NCI-H1930 (cell line): Measurements from ENCODE around the gene SOX6.

Experiments
- DNase-seq, 2 experiments: peaks; one replicate each; lab custom pipeline; 2025; lab: John Stamatoyannopoulos, UW

SOX6 gene

DNA sequence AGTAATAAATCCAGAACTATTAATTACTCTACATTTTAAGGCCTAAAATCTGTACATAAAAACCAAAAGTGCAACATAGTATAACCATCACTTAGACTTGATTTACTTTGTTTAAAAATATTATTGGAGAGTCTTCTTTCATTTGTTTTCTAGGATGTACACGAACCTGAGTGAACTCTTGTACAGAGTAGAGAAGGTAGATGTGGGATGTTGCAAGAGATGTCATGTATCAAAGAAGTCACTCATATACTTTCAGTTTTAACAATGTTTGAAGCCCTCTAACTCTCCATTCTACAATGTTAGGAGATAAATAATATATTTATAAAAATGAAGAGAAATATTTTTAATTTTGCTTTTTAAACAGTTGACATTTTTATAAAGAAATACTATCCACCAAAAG lies 38.6 kb downstream of the SOX6 start:
- no peak for DNase-seq

DNA sequence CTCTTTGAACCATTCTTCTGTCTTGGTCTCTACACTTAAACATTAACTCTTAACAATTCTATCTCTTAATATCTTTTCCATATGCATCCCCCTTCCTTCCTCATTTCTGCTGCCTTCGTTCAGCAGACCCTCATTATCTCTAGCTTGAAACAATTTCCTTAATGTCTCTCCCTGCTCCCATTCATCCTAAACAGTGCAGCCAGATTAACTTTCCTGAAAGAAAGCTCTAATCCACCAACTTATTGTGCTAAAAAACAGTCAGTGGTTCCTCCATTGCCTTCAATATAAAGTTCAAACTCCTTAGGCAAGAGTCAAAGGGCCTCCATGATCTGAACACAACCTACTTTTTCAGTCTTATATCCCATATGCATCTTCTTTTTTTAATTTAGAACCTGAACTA lies 42.5 kb downstream of the SOX6 start:
- DNase-seq, result no peak

DNA sequence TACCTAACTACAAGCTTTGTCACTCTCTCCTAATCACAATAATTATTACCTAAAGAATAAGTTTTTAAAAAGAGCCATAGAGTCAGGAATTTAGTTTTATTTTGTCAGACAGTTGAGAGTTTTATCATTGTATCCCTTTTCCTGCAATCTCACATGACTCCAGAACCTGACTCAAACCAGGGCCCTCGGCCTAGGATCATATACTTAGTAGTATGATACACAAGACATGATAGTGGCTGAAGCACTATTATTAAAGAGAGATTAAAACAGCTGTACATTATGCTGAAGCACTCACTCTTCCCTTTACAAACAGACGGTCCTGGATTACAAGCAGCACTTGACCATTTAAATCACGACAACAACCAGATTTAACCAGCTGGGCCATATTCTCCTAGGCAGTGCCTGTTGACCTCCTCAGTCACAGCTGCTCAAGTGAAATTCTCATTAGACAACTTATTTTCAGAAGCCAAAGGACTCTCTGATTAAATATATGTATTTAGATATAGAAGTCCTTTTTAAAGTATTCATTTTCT lies 44.0 kb downstream of the SOX6 start:
- no peak for DNase-seq

GRCh38 chr11:16311831-16312230 lies 44.5 kb downstream of the SOX6 start:
- DNase-seq, result no peak

DNA sequence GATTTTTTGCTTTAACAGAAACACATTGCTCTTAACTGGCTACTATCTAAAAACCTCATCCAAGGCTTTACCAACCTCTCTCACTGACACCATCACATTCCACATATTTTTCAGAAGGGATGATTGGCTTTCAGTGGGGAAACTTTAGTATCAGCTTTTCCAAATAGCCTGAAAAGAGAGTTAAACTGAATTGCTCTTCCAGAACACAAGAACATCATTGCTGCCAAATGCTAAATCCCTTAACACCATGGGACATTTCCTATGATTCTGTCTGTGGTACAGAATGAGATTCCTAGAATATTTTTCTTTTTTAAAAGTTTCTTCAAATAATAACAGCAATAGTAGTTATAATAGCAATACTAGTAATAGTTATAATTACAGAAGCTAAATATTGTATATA lies 45.4 kb downstream of the SOX6 start:
- no peak for DNase-seq

- no peak for DNase-seq
These were observed 47.1 kb downstream of the SOX6 start for GRCh38 chr11:16309226-16309625.

- DNase-seq, result no peak
These were observed 54.9 kb downstream of the SOX6 start for GRCh38 chr11:16301462-16301861.

GRCh38 chr11:16299884-16300782 lies 56.2 kb downstream of the SOX6 start:
- no peak for DNase-seq

DNA sequence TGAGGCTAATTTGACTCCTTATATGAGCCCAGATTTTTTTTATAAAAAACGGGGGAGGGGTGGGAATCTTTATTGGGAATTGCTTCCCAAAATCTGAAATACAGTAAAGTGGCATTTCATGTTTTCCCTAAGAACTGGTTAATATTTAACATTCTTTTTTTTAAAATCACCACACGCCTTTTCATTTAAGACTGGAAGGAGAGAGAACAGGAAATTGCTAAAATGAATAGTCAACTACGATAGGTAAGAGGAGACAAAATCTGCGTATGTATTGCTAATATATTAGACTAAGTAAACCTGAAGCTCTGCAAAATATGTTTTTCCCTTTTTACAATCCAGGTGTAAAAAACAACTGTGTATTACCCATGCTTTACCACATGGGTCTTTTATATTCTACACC lies 57.0 kb downstream of the SOX6 start:
- DNase-seq, result no peak

- no peak for DNase-seq
These were observed 59.0 kb downstream of the SOX6 start for GRCh38 chr11:16297332-16297731.

- DNase-seq, result no peak
These were observed 60.1 kb downstream of the SOX6 start for GRCh38 chr11:16296273-16296672.

GRCh38 chr11:16295592-16295991 lies 60.8 kb downstream of the SOX6 start:
- DNase-seq, result no peak

DNA sequence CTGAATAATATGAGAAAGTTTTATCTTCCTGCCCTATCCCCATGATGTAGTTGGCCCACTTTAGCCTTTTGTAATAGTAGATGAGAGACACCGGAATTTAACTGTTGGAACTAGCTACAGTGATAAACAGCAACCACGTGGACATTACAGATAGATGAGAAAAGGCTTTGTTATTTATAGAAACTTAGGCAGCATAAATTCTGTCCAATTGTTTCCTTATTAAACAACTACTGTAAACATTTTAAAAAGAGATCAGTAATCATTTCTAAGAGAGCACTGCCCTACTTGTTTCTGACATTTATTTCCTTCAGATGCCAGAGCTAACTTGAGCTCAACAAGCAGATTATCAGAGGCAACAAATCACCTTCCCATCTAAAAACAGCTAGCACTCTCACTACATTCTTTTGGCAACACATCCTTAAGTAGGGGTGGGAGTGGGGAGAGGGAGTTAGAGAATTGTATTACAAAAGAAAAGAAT lies 63.1 kb downstream of the SOX6 start:
- DNase-seq, result no peak

- no peak for DNase-seq
These were observed 64.0 kb downstream of the SOX6 start for GRCh38 chr11:16292167-16292859.

DNA sequence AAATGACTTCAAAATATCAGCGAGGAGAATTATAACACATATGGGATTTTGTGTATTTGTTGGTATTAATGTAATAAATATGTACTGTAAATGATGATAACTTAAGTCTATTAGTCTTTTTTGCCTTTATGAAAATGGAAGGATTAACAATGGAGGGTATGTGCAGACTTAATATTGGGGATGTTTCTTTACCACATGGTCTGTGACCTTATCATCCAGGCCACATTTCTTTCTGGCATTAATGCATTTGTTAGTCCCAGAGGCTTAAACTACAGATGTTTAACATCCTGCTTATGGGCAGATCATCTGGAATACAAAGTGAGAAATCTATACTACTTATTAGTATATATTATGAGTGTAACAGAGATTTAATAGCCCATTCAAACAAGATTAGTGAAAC lies 64.6 kb downstream of the SOX6 start:
- DNase-seq, result no peak

DNA sequence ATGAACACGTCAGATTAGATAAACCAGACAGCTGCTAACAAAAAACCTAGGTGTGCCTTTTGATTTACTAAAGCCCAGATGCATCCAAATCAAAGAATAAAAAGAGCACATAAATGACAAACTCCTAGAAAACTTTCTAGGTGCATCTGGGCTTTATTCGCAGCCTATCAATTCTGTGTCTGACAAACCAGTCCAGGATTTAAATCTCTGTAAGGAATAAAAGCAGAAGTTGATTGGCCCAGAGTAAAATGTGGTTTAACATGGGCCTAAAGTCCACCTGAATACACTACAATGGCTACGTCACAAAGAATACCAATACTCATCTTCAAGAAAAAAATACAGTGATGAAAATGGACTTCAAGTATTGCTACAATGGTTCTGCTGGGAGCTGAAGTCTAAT lies 66.8 kb downstream of the SOX6 start:
- no peak for DNase-seq

GRCh38 chr11:16287630-16288280 lies 68.6 kb downstream of the SOX6 start:
- no peak for DNase-seq

DNA sequence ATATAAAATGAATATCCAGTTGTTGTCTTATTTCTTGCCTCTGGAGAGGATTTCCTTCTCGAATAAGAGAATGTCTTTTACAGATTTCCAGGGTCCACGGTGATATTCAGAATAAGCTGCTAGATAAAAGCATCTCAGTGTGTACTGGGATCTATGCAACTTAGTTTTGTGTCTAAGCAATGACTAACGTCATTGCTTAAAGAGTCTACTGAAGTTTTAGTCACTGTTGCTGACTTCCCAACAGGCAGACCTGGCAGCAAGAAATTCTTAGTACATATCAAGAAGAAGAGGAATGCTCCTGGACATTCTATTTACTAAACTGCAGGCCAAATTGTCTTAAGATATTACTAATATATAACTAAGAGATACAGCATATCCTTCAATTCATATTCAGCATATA lies 70.3 kb downstream of the SOX6 start:
- no peak for DNase-seq

DNA sequence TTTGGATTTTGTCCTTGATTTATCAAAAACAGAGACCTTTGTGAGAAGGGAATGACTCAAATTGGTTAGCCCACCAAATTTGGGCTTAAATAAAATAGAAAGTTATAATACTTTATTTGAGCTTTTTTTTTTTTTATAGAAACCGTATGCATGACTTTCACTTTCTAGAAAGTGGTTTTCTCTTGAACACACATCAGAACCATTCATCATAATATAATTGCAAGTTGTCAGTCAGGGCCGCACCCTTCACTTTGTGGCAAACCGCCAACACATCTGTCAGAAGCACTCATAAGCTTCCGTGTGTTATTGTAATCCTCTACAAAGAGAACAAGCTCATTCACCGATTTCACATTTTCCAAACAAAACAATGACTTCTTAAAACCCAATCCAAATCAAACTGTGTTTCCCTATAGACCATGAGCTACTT lies 76.1 kb downstream of the SOX6 start:
- DNase-seq, result no peak

DNA sequence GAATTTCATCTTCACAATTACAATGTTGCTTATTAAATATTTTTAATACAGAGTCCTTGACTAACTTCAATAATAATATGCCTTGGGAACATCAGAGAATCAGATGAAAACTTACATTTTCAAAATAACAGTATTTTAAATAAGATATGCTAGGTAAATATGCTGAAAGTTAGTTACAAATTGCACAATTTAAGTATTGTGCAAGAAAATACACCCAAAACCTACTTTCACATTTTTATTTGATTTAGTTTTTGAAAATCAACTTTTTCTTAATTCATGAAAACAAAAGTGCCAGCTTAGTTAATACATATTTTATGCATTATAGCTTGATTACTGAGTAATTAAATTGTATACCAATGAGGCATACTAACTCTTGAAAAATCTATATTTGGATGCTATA lies 76.8 kb downstream of the SOX6 start:
- DNase-seq, result no peak

DNA sequence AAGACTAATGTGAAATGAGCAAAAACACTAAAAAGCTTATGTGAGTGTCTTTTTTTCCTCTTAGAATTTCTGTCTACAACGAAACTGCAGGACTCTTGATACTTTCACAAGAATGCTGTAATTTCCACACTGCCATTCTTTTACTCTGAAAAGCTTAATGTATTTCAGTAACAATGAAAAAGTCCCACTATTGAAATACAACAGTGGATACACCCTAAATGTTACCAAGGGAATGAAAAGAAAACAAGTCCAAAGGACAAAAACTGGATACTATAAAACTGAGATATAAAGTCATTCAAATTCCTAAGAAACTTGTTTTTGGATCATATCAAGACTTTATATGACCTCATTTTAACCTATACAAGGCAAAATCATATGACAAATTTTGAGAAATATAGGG lies 77.4 kb downstream of the SOX6 start:
- no peak for DNase-seq

DNA sequence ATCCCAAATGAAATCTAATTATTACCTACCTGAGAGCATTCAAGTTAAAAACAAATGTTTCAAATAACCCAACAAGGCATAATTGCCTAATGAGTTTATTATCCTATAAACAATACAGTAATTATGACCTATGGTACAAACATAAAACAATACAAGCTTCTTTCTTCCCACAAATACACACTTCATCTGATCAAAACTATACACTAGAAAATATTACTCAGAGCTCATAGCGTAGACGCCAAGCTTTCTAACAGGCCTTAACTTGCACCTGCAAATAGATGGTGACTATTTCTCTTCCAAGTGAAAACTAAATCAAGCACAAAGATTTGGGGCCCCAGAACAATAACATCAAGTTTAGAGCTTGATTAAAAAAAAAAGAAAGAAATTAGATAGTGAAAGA lies 78.1 kb downstream of the SOX6 start:
- DNase-seq, result no peak

DNA sequence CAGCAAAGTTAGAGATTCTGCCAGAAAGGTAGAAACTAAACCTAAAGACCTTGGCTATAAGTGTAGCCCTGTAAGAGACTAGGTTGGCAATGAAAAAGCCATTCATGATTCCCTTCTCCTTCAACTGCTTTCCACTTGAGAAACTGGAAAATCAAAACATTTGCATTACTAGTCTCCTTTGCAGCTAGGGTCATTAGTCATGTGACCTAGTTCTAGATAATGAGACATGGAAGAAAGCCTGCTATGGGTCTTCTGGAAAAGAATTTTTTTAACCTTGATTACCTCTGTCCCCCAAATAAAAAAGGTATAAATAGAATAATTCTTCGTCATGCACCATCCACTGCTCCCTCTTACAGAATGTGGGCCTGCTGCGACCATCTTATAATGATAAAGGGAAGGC lies 80.1 kb downstream of the SOX6 start:
- no peak for DNase-seq
